Naive B cell (primary cell): ENCODE measurements around the gene NTRK3. TPM values are rescaled to one million over a fixed set of nuclear protein-coding genes. Genes with fewer than 3 reads are reported as not detected.
"Not testable (repeated sequence)": the region's sequence is repeated elsewhere in the genome, so short reads cannot be mapped to it uniquely, and the experiment has no call there.

Experiments used
- ATAC-seq, 2 donors: fragments of 150-1000 bp; cut with Tn5 transposase; 2 replicates each; pipeline ENCODE4 v1.10.0; 2021; ENCODE audit warnings: low read depth in 2 of 2, mild to moderate bottlenecking in 2 of 2, moderate library complexity in 2 of 2
- DNase-seq: peaks from one replicate; pipeline ENCODE4 v3.0.0; 2022
- H3K27ac Mint-ChIP-seq, 6 donors: one replicate each; pipeline ENCODE4 v1.8.0; 2020 to 2022; ENCODE audit warnings: mild to moderate bottlenecking in 6 of 6, mixed read lengths in 6 of 6, moderate library complexity in 5 of 6, inconsistent platforms in 2 of 6
- H3K27me3 Mint-ChIP-seq, 3 donors: one replicate each; pipeline ENCODE4 v1.8.0; 2021 to 2022; ENCODE audit warnings: mixed read lengths in 3 of 3, mild to moderate bottlenecking in 1 of 3
- H3K36me3 Mint-ChIP-seq, 2 donors: one replicate each; pipeline ENCODE4 v1.8.0; 2020 to 2022; ENCODE audit warnings: mixed read lengths in 2 of 2, inconsistent platforms in 1 of 2, mild to moderate bottlenecking in 1 of 2
- H3K4me1 Mint-ChIP-seq, 3 donors: one replicate each; pipeline ENCODE4 v1.8.0; 2020 to 2022; ENCODE audit warnings: mixed read lengths in 3 of 3, inconsistent platforms in 1 of 3, mild to moderate bottlenecking in 1 of 3, moderate library complexity in 1 of 3
- H3K4me3 Mint-ChIP-seq, 8 donors: one replicate each; pipeline ENCODE4 v1.8.0; 2020 to 2022; ENCODE audit warnings: mild to moderate bottlenecking in 8 of 8, mixed read lengths in 8 of 8, moderate library complexity in 8 of 8, inconsistent platforms in 2 of 8
- H3K9me3 Mint-ChIP-seq, 7 donors: one replicate each; pipeline ENCODE4 v1.8.0; 2020 to 2022; ENCODE audit warnings: mixed read lengths in 7 of 7, mild to moderate bottlenecking in 5 of 7, inconsistent platforms in 2 of 7, moderate library complexity in 1 of 7
- polyA plus RNA-seq, 6 donors: library from polyadenylated mRNA; unstranded; fragments of 300-500 nt; fragmentation: Illumina TruSeq; gene quantifications; one replicate each; pipeline ENCODE4 v1.2.3, GENCODE V29; 2021; ENCODE audit warnings: low read depth in 6 of 6

The NTRK3 gene
- polyA plus RNA-seq, 6 donors from 2014 or later: not detected

DNA sequence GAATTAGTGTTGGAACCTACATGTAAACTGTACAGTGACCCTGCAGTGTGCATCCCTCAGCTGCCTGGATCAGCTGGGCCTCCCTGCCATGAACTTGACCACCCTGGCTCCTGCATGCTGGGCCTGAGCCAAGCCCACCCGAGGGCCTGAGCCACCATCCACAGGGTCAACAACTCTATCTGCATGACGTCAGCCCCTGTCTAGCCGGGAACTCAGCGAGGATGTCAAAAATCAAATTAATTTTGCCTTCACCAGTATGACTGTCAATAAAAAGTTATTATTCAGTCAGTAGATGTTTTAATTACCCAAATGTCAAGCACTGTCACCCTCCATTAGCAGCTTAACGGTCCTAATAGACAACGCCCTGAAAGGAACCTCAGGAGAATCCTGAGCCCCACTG, 181.4 kb downstream of the NTRK3 start:
- Mint-ChIP-seq H3K9me3 (peaks cover 0 to 4% (median 0%) of the 10 kb centered on the region in 7 donors), H3K4me1 (no peaks in the 10 kb centered on the region), H3K27ac (no peak overlapping the region), H3K36me3 (no peaks in the 10 kb centered on the region), H3K4me3 (no peak overlapping the region), H3K27me3 (peaks cover 0 to 6% (median 4%) of the 10 kb centered on the region in 3 donors)
- DNase-seq (no peak), ATAC-seq (no peak)

DNA sequence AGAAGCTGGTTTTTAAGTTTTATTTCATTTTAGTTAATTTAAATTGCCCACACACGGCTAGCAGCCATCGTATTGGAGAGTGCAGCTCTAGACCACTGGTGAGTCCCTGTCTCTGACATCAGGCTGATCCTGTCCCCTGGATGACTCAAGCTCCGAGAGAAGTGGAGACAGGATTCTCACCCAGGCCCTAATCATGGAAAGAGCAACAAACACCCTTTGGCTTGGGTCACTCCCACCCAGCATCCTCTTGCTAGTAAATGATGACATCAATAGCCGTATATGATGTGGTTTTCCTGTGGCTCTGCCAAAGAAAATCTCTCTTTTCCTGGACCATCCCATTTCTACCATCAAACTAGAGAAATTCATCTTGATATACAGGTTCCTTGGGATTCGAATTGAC, 182.2 kb downstream of the NTRK3 start:
- Mint-ChIP-seq H3K4me1 (no peaks in the 10 kb centered on the region), H3K4me3 (no peak overlapping the region)
- DNase-seq: no peak

DNA sequence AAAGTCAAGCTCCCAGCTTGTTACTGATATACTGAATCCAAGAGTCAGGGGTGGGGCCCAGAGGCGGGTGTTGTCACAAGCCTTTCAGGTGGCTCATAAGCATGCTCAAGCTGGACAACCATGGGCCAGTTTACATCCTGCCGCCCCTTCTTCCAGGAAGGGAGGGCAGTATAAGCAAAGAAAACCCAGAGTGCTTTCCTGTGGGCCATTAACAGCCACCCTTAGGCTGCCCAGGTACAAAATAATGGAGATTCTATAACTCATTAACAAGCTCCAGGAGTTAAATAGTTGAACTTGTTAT, 183.2 kb downstream of the NTRK3 start:
- H3K36me3 Mint-ChIP-seq: no peaks in the 10 kb centered on the region
- H3K4me3 Mint-ChIP-seq: no peak overlapping the region

More for the DNA sequence above, 182.2 kb downstream of the NTRK3 start:
- no peak overlapping the region for H3K27ac Mint-ChIP-seq
- no peaks in the 10 kb centered on the region for H3K36me3 Mint-ChIP-seq
- H3K27me3 Mint-ChIP-seq: peaks cover 0 to 6% (median 4%) of the 10 kb centered on the region in 3 donors
- no peak for ATAC-seq
- H3K9me3 Mint-ChIP-seq: peaks cover 0 to 4% (median 0%) of the 10 kb centered on the region in 7 donors

DNA sequence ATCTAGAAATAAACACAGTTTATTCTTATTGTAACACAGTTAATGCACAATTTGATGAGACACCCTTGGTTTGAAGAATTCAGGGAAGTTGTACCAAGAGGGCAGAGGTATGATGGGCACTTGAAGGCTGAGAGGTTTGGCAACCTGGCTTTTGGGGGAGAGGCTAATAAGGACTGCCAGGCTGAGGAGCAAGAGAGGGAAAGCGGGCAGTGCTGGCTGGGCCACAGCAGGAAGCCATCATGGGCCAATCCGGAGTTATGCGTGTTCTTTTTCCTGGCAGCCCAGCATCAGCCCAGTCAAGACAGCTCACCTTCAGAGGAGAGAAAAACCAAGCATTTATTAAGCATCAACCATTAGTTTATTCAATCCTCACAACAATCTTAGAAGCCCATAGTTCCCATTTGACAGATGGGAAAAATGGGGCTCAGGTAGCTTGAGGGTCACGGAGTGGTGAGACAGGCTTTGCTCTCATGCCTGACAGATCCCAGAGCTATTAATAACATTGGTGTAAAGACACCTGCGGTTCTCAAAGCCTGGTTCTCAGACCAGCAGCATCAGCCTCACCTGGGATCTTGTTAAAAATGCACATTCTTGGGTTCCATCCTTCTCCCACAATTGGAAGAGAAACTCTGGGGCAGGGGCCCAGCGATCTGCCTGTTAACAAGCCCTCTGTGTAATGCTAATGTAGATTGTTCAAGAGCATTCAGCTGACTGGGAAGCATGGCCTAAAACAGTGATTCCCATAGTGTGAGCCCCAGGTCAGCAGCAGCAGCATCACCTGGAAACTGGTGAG, 183.7 kb downstream of the NTRK3 start:
- no peak overlapping the region for H3K4me3 Mint-ChIP-seq
- peaks cover 0 to 6% (median 0%) of the 10 kb centered on the region in 3 donors for H3K27me3 Mint-ChIP-seq
- no peak overlapping the region for H3K27ac Mint-ChIP-seq
- DNase-seq (no peak), ATAC-seq (no peak)
- H3K9me3 Mint-ChIP-seq: peaks cover 0 to 2% (median 0%) of the 10 kb centered on the region in 7 donors
- H3K36me3 Mint-ChIP-seq: no peaks in the 10 kb centered on the region
- H3K4me1 Mint-ChIP-seq: no peaks in the 10 kb centered on the region

More for the DNA sequence above, 183.2 kb downstream of the NTRK3 start:
- Mint-ChIP-seq H3K27ac (no peak overlapping the region), H3K27me3 (peaks cover 0 to 6% (median 0%) of the 10 kb centered on the region in 3 donors), H3K9me3 (peaks cover 0 to 2% (median 0%) of the 10 kb centered on the region in 7 donors), H3K4me1 (no peaks in the 10 kb centered on the region)
- DNase-seq (no peak), ATAC-seq (no peak)

GRCh38 chr15:88072133-88072532, 184.4 kb downstream of the NTRK3 start:
- H3K36me3 Mint-ChIP-seq, DNase-seq, ATAC-seq: not testable (repeated sequence)

DNA sequence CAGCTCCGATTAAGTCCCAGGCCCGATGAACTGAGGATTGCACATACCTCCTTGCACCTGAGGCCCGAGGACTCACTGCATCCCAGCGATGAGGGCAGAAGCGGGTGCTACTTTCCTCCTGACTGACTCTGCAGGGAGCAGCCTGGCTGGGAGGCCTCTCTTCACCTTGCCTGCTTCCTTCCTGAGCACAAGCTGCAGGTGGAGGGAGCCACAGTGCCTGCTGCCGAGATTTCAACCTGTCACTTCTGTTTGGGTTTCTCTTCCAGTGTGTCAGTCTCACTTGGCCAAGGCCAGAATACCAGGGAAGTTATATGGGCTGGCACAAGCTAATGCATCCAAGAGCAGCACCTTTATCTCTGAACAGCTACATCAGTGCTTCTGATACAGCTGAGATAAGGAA, 185.4 kb downstream of the NTRK3 start:
- ATAC-seq (no peak), DNase-seq (no peak)
- Mint-ChIP-seq H3K9me3 (peaks cover 0 to 10% (median 0%) of the 10 kb centered on the region in 7 donors), H3K36me3 (no peaks in the 10 kb centered on the region), H3K4me3 (no peak overlapping the region), H3K27ac (no peak overlapping the region), H3K27me3 (peaks cover 0 to 13% (median 0%) of the 10 kb centered on the region in 3 donors), H3K4me1 (no peaks in the 10 kb centered on the region)

More at GRCh38 chr15:88072133-88072532, 184.4 kb downstream of the NTRK3 start:
- peak overlapping the region in 1 of 8 donors; percentile 21 for H3K4me3 Mint-ChIP-seq
- H3K27me3 Mint-ChIP-seq, H3K27ac Mint-ChIP-seq, H3K9me3 Mint-ChIP-seq, H3K4me1 Mint-ChIP-seq: not testable (repeated sequence)

GRCh38 chr15:88069561-88069960, 187.0 kb downstream of the NTRK3 start:
- Mint-ChIP-seq H3K36me3 (no peaks in the 10 kb centered on the region), H3K9me3 (peaks cover 0 to 10% (median 0%) of the 10 kb centered on the region in 7 donors), H3K27me3 (peaks cover 0 to 7% (median 0%) of the 10 kb centered on the region in 3 donors), H3K4me1 (no peaks in the 10 kb centered on the region), H3K4me3 (no peak overlapping the region), H3K27ac (no peak overlapping the region)
- no peak for ATAC-seq
- DNase-seq: no peak

DNA sequence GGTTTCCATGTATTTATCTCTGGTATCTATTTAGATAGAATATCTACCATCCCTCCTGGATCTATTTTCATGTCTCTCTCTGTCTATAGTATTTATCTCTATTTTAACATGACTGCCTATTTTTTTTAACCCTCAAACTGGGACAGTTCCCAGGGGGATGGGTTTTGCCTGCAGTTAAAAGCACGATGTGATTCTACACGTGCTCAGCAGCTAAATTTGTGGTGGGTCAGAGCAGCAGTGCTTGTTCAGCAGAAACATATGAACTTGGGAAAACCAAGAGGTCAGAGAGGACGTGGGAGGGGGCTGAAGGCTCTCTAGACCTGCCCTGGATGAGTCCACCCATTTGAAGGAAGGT, 189.2 kb downstream of the NTRK3 start:
- Mint-ChIP-seq H3K27me3 (peaks cover 0 to 7% (median 0%) of the 10 kb centered on the region in 3 donors), H3K27ac (no peak overlapping the region), H3K4me1 (no peaks in the 10 kb centered on the region), H3K9me3 (peaks cover 0 to 8% (median 0%) of the 10 kb centered on the region in 7 donors), H3K36me3 (no peaks in the 10 kb centered on the region), H3K4me3 (no peak overlapping the region)
- DNase-seq (no peak), ATAC-seq (no peak)

GRCh38 chr15:88066636-88067330, 189.8 kb downstream of the NTRK3 start:
- Mint-ChIP-seq H3K9me3 (peaks cover 0 to 8% (median 0%) of the 10 kb centered on the region in 7 donors), H3K27ac (no peak overlapping the region), H3K4me3 (no peak overlapping the region), H3K4me1 (no peaks in the 10 kb centered on the region), H3K36me3 (no peaks in the 10 kb centered on the region), H3K27me3 (peaks cover 0 to 7% (median 0%) of the 10 kb centered on the region in 3 donors)
- DNase-seq: no peak
- no peak for ATAC-seq

DNA sequence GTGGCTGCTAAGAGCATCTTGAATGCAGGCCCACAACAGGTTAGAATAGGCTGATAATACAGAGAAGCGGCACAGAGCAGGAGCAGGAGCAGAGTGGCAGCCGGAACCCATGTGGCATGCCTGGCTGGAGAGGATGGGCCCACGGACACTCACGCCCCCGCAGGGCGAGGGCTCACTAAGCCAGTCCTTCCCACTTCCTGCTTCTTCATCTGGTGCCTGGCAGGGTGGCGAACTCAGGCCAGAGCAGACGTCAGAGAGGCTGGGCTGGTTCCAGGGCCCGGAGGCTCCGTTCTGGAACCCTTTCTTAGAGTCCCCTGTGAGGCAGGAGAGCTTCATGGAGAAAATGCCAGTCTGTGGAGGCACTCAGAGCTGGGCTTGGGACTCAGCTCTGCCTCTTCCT, 195.1 kb downstream of the NTRK3 start:
- Mint-ChIP-seq H3K36me3 (no peaks in the 10 kb centered on the region), H3K27me3 (no peaks in the 10 kb centered on the region), H3K27ac (no peak overlapping the region), H3K9me3 (peaks cover 0 to 3% (median 0%) of the 10 kb centered on the region in 7 donors), H3K4me1 (no peaks in the 10 kb centered on the region), H3K4me3 (no peak overlapping the region)
- ATAC-seq: no peak
- no peak for DNase-seq

DNA sequence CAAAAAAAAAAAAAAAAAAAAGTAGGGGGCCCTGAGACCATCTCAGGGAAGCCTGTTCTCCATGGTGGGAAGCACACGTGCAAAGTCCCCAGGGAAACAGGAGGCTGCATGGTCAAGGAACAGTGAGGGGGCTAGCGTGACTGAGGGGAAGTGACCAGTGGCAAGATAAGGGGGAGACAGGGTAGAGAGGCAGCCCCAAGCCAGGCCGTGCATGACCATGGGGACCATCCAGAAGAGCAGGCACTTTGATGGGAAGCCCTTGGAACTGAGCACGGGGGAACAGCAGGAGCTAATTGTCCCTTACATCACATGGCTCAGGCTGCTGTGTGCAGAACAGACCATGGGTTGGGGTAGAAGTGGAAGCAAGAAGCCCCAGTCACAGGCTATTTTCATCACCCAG, 196.2 kb downstream of the NTRK3 start:
- Mint-ChIP-seq H3K27ac (peak overlapping the region in 1 of 6 donors; percentile 57), H3K4me1 (no peaks in the 10 kb centered on the region), H3K36me3 (no peaks in the 10 kb centered on the region), H3K9me3 (peaks cover 0 to 2% (median 0%) of the 10 kb centered on the region in 7 donors), H3K4me3 (peak overlapping the region in 1 of 8 donors; percentile 62), H3K27me3 (no peaks in the 10 kb centered on the region)
- DNase-seq: no peak
- ATAC-seq: no peak

DNA sequence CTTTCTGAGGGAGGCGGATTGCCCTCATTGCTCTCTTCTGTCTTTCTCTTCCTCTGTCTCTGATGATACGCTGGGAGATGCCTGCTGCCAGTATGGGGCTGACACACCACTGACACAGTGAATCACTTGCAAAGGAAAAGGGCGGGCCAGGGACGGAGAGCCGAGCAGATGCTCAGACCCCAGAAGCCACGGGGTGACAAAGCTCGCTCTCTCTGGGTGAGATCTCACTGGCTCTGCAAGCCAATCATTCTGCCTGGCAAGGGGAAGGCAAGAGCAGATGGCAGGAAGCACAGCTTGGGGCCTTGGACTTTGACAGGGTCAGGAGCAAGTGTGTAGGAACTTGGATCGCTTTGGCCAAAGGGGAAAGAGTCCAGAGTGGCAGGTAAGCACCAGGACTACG, 198.7 kb downstream of the NTRK3 start:
- Mint-ChIP-seq H3K9me3 (peaks cover 0 to 2% (median 0%) of the 10 kb centered on the region in 7 donors), H3K4me3 (no peak overlapping the region), H3K27me3 (no peaks in the 10 kb centered on the region), H3K27ac (no peak overlapping the region), H3K4me1 (no peaks in the 10 kb centered on the region), H3K36me3 (no peaks in the 10 kb centered on the region)
- DNase-seq (no peak), ATAC-seq (no peak)

DNA sequence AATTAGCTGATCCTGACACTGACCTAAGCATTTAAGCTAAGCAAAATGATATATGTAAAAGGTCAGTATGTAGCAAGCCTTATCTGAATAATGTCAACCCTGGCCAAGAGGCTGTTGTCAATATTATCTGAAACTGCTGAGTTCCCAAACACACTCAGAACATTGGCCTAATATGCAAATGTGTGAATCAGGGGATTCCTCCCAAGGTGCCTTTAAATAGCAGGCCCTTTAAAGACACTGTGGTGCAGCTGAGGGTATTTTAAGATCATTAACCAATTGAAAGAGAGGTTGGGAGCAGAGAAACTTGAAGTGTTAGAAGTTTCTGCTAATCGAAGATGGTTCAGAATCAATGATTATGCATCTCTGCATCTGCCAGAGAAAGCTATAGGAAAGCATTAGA, 207.0 kb downstream of the NTRK3 start:
- Mint-ChIP-seq H3K4me1 (no peaks in the 10 kb centered on the region), H3K27me3 (no peaks in the 10 kb centered on the region), H3K27ac (no peak overlapping the region), H3K9me3 (peaks cover 0 to 9% (median 0%) of the 10 kb centered on the region in 7 donors), H3K4me3 (no peak overlapping the region), H3K36me3 (no peaks in the 10 kb centered on the region)
- ATAC-seq: no peak
- DNase-seq: no peak

DNA sequence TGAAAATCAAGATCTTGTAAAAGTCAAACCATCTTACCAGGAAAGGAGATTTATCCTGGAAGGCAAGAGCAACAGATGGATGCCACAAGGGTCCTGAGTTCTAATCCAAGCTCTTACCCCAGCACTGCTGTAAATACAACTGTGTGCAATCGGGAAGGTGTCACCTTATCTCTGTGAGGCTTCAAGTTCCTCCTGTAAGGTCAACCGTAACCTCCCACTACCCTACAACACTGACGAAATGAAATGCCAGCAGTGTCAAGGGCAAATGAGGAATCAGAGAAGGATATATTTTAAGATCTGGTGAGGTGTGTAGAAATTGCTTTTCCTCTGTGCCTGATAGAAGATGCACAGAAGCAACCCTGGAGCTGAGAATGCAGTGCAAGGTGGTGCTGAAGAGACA, 207.8 kb downstream of the NTRK3 start:
- Mint-ChIP-seq H3K9me3 (peaks cover 0 to 9% (median 0%) of the 10 kb centered on the region in 7 donors), H3K27me3 (no peaks in the 10 kb centered on the region), H3K36me3 (no peaks in the 10 kb centered on the region), H3K4me1 (no peaks in the 10 kb centered on the region), H3K27ac (no peak overlapping the region), H3K4me3 (no peak overlapping the region)
- no peak for DNase-seq
- no peak for ATAC-seq
